ENCODE data around the gene SSR2. TPM values are rescaled to one million over a fixed set of nuclear protein-coding genes. Genes with fewer than 3 reads are reported as not detected.

SSR2 gene
- total RNA-seq, 2 experiments from 2014 or later, result 262 to 268 TPM

DNA sequence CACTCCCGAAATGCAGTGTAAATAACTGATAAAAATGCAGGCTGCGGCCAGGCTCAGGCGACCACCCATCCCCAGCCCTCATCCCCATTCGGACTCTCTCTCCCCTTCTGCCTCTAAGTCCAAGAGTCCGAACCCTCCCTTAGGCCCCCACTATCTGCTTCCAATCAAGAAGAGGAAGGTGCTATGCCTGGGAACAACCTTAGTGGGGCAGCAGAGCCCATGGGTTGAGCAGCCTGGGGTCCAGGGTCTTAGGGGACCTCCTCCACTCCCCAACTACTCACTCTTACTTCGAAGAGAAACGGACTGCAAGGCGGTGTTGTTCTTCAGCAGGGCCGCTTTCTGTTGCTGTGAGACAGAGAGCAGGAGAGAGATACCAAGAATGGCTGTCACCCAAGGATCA, 54.6 kb downstream of the SSR2 start:
- H3K27me3 Mint-ChIP-seq, result no peaks in the 10 kb centered on the region
- H3K27ac Mint-ChIP-seq, result peak overlapping the region; percentile 87
- POLR2A ChIA-PET, result interaction anchor here (3.4 kb wide), 1 partner anchor 12 kb away, joined by 52 read pairs; the partner anchor contains the start of gene ARHGEF2
- peaks cover 85% of the 10 kb centered on the region for H3K36me3 Mint-ChIP-seq (ENCODE audit: low read depth)
- CTCF ChIA-PET, result interaction anchor here (0.9 to 1.7 kb wide), 3 partner anchors 9 to 23 kb away, joined by 3 to 5 read pairs (median 4); no protein-coding TSS in a partner anchor
- no peaks in the 10 kb centered on the region for H3K9me3 Mint-ChIP-seq
- no peak for DNase-seq
- H3K4me3 Mint-ChIP-seq, result no peak overlapping the region
- H3K4me1 Mint-ChIP-seq, result peaks cover 82% of the 10 kb centered on the region

DNA sequence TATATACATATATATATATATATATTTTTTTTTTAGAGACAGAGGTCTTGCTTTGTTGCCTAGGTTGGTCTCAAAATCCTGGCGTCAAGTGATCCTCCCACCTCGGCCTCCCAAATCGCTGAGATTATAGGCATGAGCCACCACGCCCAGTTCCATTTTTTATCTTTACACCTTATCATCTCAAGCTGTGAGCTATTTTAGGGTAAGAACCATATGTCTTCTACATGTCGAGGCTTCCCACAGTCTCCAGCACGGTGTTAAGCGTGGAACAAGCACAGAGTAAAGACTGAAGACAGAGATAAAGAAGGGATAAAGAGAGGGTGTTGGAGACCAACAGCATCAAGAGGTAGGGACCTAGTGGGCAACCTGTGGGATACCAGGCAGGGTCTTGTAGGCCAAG, 56.6 kb downstream of the SSR2 start:
- H3K4me1 Mint-ChIP-seq, result peaks cover 76% of the 10 kb centered on the region

DNA sequence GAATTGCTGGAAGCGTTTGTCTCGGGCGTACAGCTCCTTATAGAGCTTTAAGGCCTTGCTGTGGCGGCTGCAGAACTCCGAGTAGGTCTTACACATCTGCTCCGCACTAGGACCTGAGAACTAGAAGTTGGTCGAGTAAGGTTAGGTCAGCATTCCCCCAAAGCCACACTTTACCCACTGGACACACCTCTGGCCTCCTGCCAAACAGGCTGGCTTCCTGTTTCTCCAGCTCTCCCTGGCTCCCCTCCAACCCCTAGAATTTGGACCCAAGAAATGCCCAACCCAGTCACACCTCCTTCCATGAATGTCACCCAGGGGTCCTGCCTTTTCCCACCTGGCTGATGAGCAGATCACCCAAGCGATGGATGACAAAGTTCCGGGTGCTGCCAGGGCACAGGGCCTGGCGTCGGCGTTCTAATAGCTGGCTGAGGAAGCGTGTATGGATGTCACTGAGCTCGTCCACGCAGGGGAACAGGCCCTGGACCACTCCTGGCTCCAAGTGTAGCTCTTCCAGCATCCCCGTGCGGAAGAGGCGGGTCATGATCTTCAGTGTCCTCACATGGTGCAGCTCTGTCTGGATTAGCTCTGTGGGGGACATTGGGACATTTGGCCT, 58.0 kb downstream of the SSR2 start:
- peaks cover 62% of the 10 kb centered on the region for H3K4me1 Mint-ChIP-seq
- ChIA-PET POLR2A (interaction anchor here (0.6 to 4.8 kb wide), 5 partner anchors 15 to 32 kb away, joined by 3 to 38 read pairs (median 5); partner anchors contain the start of genes ARHGEF2 and KHDC4), CTCF (interaction anchor here (0.5 to 3.8 kb wide), 4 partner anchors 16 to 27 kb away, joined by 4 to 15 read pairs (median 8); partner anchors contain the start of gene ARHGEF2)
- H3K4me3 Mint-ChIP-seq, result no peak overlapping the region
- peaks cover 81% of the 10 kb centered on the region for H3K36me3 Mint-ChIP-seq (ENCODE audit: low read depth)
- H3K27me3 Mint-ChIP-seq, result no peaks in the 10 kb centered on the region
- peak overlapping the region; percentile 61 for H3K27ac Mint-ChIP-seq
- DNase-seq, result no peak
- no peaks in the 10 kb centered on the region for H3K9me3 Mint-ChIP-seq

More for the DNA sequence above, 56.6 kb downstream of the SSR2 start:
- CTCF ChIA-PET, result interaction anchor here (0.7 to 1.7 kb wide), 2 partner anchors 25 to 26 kb away, joined by 5 to 6 read pairs; no protein-coding TSS in a partner anchor
- Mint-ChIP-seq H3K9me3 (no peaks in the 10 kb centered on the region), H3K27me3 (no peaks in the 10 kb centered on the region), H3K27ac (peak overlapping the region; percentile 55), H3K36me3 (ENCODE audit: low read depth) (peaks cover 89% of the 10 kb centered on the region), H3K4me3 (no peak overlapping the region)
- POLR2A ChIA-PET, result interaction anchor here (4.8 kb wide), 1 partner anchor 13 kb away, joined by 38 read pairs; the partner anchor contains the start of gene ARHGEF2
- no peak for DNase-seq

GRCh38 chr1:155961937-155962336, 58.8 kb downstream of the SSR2 start:
- Mint-ChIP-seq H3K9me3 (no peaks in the 10 kb centered on the region), H3K4me3 (no peak overlapping the region), H3K36me3 (ENCODE audit: low read depth) (peaks cover 83% of the 10 kb centered on the region), H3K27ac (peak overlapping the region; percentile 89), H3K4me1 (peaks cover 54% of the 10 kb centered on the region), H3K27me3 (no peaks in the 10 kb centered on the region)
- peak; percentile 62 for DNase-seq
- ChIA-PET CTCF (interaction anchor here (0.5 to 3.8 kb wide), 5 partner anchors 16 to 31 kb away, joined by 3 to 15 read pairs (median 4); partner anchors contain the start of gene ARHGEF2), POLR2A (interaction anchor here (0.6 to 4.8 kb wide), 4 partner anchors 16 to 28 kb away, joined by 3 to 38 read pairs (median 5); partner anchors contain the start of genes ARHGEF2 and KHDC4)

DNA sequence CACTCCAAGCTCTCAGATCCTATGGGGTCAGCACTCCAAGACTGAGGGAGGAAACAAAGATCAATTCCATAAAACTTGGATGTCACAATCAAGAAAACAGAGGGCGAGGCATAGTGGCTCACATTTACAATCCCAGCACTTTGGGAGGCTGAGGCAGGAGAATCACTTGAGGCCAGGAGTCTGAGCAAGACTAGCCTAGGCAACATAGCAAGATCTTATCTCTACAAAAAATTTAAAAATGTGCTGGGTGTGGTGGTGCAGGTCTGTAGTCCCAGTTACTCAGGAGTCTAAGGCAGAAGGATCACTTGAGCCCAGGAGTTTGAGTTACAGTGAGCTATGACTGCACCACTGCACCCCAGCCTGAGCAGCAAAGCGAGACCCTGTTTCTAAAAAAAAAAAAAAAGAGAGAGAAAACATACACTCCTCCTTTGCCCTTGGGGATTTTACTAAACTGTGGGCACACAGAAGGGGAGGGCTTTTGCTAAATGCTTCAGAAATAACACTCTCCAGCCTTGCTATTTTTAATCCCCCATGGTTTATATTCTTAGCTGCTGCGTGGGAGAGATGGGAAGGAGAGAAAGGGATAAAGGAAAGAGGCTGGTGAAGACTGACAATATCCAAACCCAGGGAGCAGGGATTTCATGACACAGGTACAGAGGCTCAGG, 60.5 kb downstream of the SSR2 start:
- Mint-ChIP-seq H3K4me1 (peaks cover 39% of the 10 kb centered on the region), H3K4me3 (no peak overlapping the region), H3K27ac (peak overlapping the region; percentile 58), H3K9me3 (no peaks in the 10 kb centered on the region), H3K27me3 (no peaks in the 10 kb centered on the region), H3K36me3 (ENCODE audit: low read depth) (peaks cover 74% of the 10 kb centered on the region)
- DNase-seq, result no peak
- CTCF ChIA-PET, result interaction anchor here (0.6 to 3.8 kb wide), 4 partner anchors 12 to 30 kb away, joined by 3 to 15 read pairs (median 4); no protein-coding TSS in a partner anchor
- POLR2A ChIA-PET, result interaction anchor here (0.8 to 4.8 kb wide), 3 partner anchors 13 to 17 kb away, joined by 3 to 38 read pairs (median 3); partner anchors contain the start of gene ARHGEF2

Other genes with a start within 250 kb of the SSR2 start
- 10 to 100 TPM; 76.4 to 76.6 TPM for gene GON4L, start 163.7 kb downstream of the SSR2 start, total RNA-seq
- gene SYT11, start 161.4 kb downstream of the SSR2 start, total RNA-seq, result 10 to 100 TPM; 30.7 to 31.6 TPM
- gene RIT1, start 109.6 kb downstream of the SSR2 start, total RNA-seq, result 10 to 100 TPM; 25.0 to 30.9 TPM
- gene KHDC4, start 86.5 kb downstream of the SSR2 start, total RNA-seq, result 10 to 100 TPM; 63.8 to 71.4 TPM
- gene RXFP4, start 79.3 kb downstream of the SSR2 start, total RNA-seq, result not detected
- gene ARHGEF2, start 42.4 kb downstream of the SSR2 start, total RNA-seq, result 100 to 1,000 TPM; 159 to 164 TPM
- 10 to 100 TPM; 27.0 to 31.2 TPM for gene UBQLN4, start 32.8 kb upstream of the SSR2 start, total RNA-seq
- gene LAMTOR2, start 33.8 kb upstream of the SSR2 start, total RNA-seq, result 10 to 100 TPM; 63.1 to 66.2 TPM
- under 1 TPM in 1 of 2 experiments, not detected in 1; 0.53 TPM for gene RAB25, start 40.2 kb upstream of the SSR2 start, total RNA-seq
- gene MEX3A, start 61.5 kb upstream of the SSR2 start, total RNA-seq, result under 1 TPM in 1 of 2 experiments, not detected in 1; 0.05 TPM
- 100 to 1,000 TPM in 1 of 2 experiments, 10 to 100 TPM in 1; 93.6 to 101 TPM for gene LMNA, start 93.8 kb upstream of the SSR2 start, total RNA-seq
- 10 to 100 TPM; 20.8 to 21.5 TPM for gene SEMA4A, start 132.6 kb upstream of the SSR2 start, total RNA-seq
- gene SLC25A44, start 173.2 kb upstream of the SSR2 start, total RNA-seq, result 10 to 100 TPM; 27.7 to 36.3 TPM
- gene PMF1, start 192.1 kb upstream of the SSR2 start, total RNA-seq, result 10 to 100 TPM; 65.5 to 67.7 TPM
- 1 to 10 TPM; 1.5 to 2.7 TPM for gene BGLAP, start 221.2 kb upstream of the SSR2 start, total RNA-seq
- gene PAQR6, start 227.1 kb upstream of the SSR2 start, total RNA-seq, result 1 to 10 TPM; 5.6 to 6.3 TPM

Measured in activated CD4-positive, alpha-beta memory T cell treated with anti-CD3 and anti-CD28 coated beads, Interleukin-2, amount 10 ng/mL, durations not matched to agents 7 days and 5 days (primary cell).